Colonic mucosa (tissue), 4 donors: ENCODE measurements around the gene KCTD6. TPM values are rescaled to one million over a fixed set of nuclear protein-coding genes. Genes with fewer than 3 reads are reported as not detected.
A peak's percentile ranks its signal among the peaks of the same experiment; 100 is the strongest.

Experiments
- DNase-seq: peaks from one replicate; pipeline ENCODE4 v3.0.0-alpha.2; 2020
- H3K27ac ChIP-seq: fragments of 200-600 bp; one replicate; pipeline ENCODE4 v1.8.0; 2021
- H3K27me3 ChIP-seq: fragments of 200-600 bp; one replicate; pipeline ENCODE4 v1.8.0; 2021
- H3K36me3 ChIP-seq: fragments of 200-600 bp; one replicate; pipeline ENCODE4 v1.8.0; 2021
- H3K4me1 ChIP-seq: fragments of 200-600 bp; one replicate; pipeline ENCODE4 v1.8.0; 2021; ENCODE audit warnings: mild to moderate bottlenecking
- H3K4me3 ChIP-seq: fragments of 200-600 bp; one replicate; pipeline ENCODE4 v1.8.0; 2021
- H3K9ac ChIP-seq, 2 donors: one replicate each; pipeline ENCODE4 v1.7.0; 2013; ENCODE audit warnings: control low read depth in 2 of 2, low read depth in 2 of 2, low read length in 2 of 2
- H3K9me3 ChIP-seq: fragments of 200-600 bp; one replicate; pipeline ENCODE4 v1.8.0; 2021
- CTCF ChIP-seq: fragments of 200-600 bp; IDR thresholded peaks from one replicate; pipeline ENCODE4 v1.8.0; 2022; ENCODE audit warnings: antibody characterized with exemption, mild to moderate bottlenecking
- intact Hi-C: fragments of 100-400 bp; cut with DNase I; formaldehyde crosslinking; loops from one replicate; pipeline ENCODE4 v1.14.1; 2022
- total RNA-seq, 2 donors: library from RNA; stranded (reverse); fragmentation: NEBNext Ultra II Directional in 1 of 2; extraction: Animal tissue kit (Norgen Biotek cat#: 25700) in 1 of 2; gene quantifications; one replicate each; pipeline ENCODE4 v1.2.1, GENCODE V29; 2021
- donor health status: healthy.
- donor health status: DM: no; HTN: no; CAD: no.
- donor health status: DM: no; HTN: no; CAD: no.

Gene KCTD6
- total RNA-seq, 2 donors from 2014 or later, result 8.1 to 10.2 TPM

DNA sequence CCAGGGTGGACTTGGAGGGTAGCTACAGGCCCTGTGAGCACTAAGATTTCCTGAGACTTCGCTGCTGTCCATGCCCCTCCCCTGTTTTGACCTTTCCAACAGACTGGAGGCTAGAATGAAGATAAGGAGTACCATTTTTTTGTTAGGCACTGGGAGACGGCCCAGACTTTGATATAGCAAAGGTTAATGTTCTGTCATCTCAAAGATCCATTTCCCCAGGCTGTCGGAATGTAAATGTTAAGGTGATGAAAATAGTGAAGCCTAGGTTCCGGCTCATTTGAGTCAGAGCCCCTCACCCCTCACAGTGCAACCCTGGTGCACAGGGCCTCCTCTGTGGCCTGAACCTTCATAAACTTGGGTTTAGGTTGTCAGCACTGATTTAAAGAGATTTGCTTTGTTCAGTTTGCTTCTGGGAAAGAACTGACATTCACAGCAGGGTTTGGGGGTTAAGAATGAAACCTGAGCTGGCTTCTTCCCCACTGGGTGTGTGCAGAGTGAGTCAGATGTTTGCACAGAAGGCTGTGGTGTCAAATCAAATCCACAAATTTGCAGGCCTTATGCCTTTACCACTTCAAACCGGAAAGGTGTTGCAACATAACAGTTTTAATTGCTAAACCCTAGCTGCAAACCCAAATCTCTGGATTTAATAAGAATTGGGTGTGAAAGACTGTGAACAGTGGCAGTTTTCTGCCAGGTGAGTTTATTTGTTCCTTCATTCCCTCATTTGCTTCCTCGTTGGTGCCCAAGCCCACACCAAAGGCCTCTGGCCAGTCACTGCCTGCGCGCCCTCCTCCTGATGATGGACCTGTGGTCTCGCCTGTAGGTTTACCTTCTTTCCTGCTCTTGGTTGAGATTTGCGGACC lies 20.6 kb upstream of the KCTD6 start:
- no peaks in the 10 kb centered on the region for H3K27me3 ChIP-seq
- no peak overlapping the region for H3K4me3 ChIP-seq
- H3K9ac ChIP-seq, result peak overlapping the region in 1 of 2 donors; percentile 15
- no peak for TF ChIP-seq CTCF
- no peaks in the 10 kb centered on the region for H3K36me3 ChIP-seq
- peak overlapping the region; percentile 72 for H3K27ac ChIP-seq
- H3K9me3 ChIP-seq, result no peaks in the 10 kb centered on the region
- intact Hi-C loops, result no loop called here
- peaks cover 6% of the 10 kb centered on the region for H3K4me1 ChIP-seq
- DNase-seq, result peak; percentile 84

GRCh38 chr3:58473275-58473674 lies 18.6 kb upstream of the KCTD6 start:
- no peaks in the 10 kb centered on the region for H3K9me3 ChIP-seq
- H3K9ac ChIP-seq, result no peak overlapping the region
- no peak overlapping the region for H3K27ac ChIP-seq
- H3K36me3 ChIP-seq, result no peaks in the 10 kb centered on the region
- no peaks in the 10 kb centered on the region for H3K27me3 ChIP-seq
- intact Hi-C loops, result no loop called here
- H3K4me1 ChIP-seq, result peaks cover 6% of the 10 kb centered on the region
- no peak overlapping the region for H3K4me3 ChIP-seq
- TF ChIP-seq CTCF, result no peak
- DNase-seq, result no peak

DNA sequence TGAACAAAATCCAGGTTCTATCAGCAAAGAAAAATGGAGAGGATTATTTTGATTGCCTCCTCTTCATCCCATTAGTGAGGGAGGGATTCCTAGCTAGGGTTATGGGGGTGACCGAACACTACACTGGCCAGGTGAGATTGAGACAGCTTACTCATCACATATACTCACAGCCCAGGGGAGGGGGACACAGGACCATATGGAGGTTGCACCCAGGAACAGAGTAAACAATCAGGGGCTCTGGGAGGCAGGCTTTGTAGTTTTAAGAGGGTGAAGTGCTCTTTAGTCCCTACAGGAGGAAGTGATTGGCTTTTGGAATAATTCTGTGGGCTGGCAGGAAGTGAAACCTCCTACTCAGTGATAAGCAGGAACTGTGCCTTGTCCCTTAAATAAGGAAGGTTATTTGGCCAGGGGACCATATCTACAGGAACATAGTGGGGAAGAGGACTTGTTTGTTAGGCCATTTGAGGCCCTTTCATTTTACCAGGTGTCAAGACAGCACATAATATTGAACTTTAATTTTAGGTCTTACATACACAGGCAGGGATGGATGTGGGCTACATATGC lies 17.5 kb upstream of the KCTD6 start:
- Histone ChIP-seq H3K36me3 (no peaks in the 10 kb centered on the region), H3K4me3 (no peak overlapping the region), H3K27ac (no peak overlapping the region), H3K4me1 (peaks cover 6% of the 10 kb centered on the region), H3K9ac (no peak overlapping the region), H3K9me3 (no peaks in the 10 kb centered on the region), H3K27me3 (no peaks in the 10 kb centered on the region)
- intact Hi-C loops, result no loop called here
- TF ChIP-seq CTCF, result no peak
- DNase-seq, result no peak

DNA sequence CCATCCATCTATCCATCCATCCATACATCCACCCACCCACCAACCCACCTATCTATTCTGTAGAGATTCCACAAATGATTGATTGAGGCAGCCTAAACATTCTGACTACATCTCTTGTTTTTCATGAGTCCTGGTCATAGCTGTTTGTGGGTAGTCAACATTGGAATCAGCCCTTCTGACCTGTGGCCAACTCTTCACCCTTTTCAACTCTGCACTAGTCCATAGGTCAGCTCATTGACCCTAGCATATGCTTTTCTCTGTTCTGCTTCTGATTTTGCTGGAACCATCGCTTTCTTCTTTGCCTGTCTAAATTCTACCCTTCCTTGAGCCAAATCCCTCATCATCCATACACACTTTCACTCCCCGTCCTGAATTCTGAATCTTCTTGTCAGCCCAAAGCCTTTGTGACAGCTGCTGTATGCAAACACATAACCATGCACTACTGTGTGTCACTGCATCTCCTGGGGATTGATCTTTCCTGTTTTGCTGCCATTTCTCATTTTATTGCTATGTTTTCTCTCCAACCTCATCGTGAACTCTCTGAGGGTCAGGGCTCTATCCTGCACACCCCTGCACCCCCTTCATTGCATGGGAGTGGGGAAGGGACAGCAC lies 16.8 kb upstream of the KCTD6 start:
- no peak for TF ChIP-seq CTCF
- H3K9ac ChIP-seq, result no peak overlapping the region

GRCh38 chr3:58478781-58479180 lies 13.1 kb upstream of the KCTD6 start:
- Histone ChIP-seq H3K4me3 (no peak overlapping the region), H3K9ac (no peak overlapping the region), H3K27ac (no peak overlapping the region), H3K36me3 (no peaks in the 10 kb centered on the region), H3K27me3 (no peaks in the 10 kb centered on the region), H3K4me1 (no peaks in the 10 kb centered on the region), H3K9me3 (no peaks in the 10 kb centered on the region)
- intact Hi-C loops, result no loop called here
- TF ChIP-seq CTCF, result no peak
- DNase-seq, result no peak

More for the DNA sequence above, 16.8 kb upstream of the KCTD6 start:
- no peak overlapping the region for H3K4me3 ChIP-seq
- intact Hi-C loops, result no loop called here
- no peaks in the 10 kb centered on the region for H3K27me3 ChIP-seq
- H3K4me1 ChIP-seq, result peaks cover 6% of the 10 kb centered on the region
- no peaks in the 10 kb centered on the region for H3K36me3 ChIP-seq
- no peaks in the 10 kb centered on the region for H3K9me3 ChIP-seq
- H3K27ac ChIP-seq, result no peak overlapping the region
- no peak for DNase-seq
